RWPE2 (cell line): ENCODE results near the gene SLC41A1.
"Not testable (repeated sequence)": the region's sequence is repeated elsewhere in the genome, so short reads cannot be mapped to it uniquely, and the experiment has no call there.

Experiments
- ATAC-seq: fragments of 200-7000 bp; cut with Tn5 transposase; 3 replicates; pipeline ENCODE4 v1.9.1; 2021; ENCODE audit warnings: low read depth
- DNase-seq: peaks from one replicate; pipeline ENCODE4 v3.0.0-alpha.2; 2020; ENCODE audit warnings: low spot score
- H3K27ac ChIP-seq: fragments of 450-650 bp; 2 replicates; pipeline ENCODE4 v1.5.1; 2017; ENCODE audit warnings: mild to moderate bottlenecking; ENCODE audit not compliant: poor library complexity, severe bottlenecking
- H3K27me3 ChIP-seq: fragments of 250-450 bp; sonication (Bioruptor Pico); 2 replicates; pipeline ENCODE4 v1.5.1; 2021; ENCODE audit warnings: mild to moderate bottlenecking, moderate library complexity; ENCODE audit not compliant: insufficient read depth, poor library complexity, severe bottlenecking
- H3K36me3 ChIP-seq: fragments of 250-450 bp; sonication (Bioruptor Pico); 2 replicates; pipeline ENCODE4 v1.5.1; 2020; ENCODE audit warnings: low read depth, mild to moderate bottlenecking, moderate library complexity
- H3K4me1 ChIP-seq: fragments of 250-450 bp; sonication (Bioruptor Pico); 2 replicates; pipeline ENCODE4 v1.5.1; 2021; ENCODE audit warnings: mild to moderate bottlenecking, moderate library complexity; ENCODE audit not compliant: insufficient read depth, poor library complexity, severe bottlenecking
- H3K4me3 ChIP-seq: fragments of 250-450 bp; sonication (Bioruptor Pico); 2 replicates; pipeline ENCODE4 v1.5.1; 2021; ENCODE audit warnings: mild to moderate bottlenecking, moderate library complexity; ENCODE audit not compliant: severe bottlenecking
- H3K9me3 ChIP-seq: fragments of 250-450 bp; sonication (Bioruptor Pico); 2 replicates; pipeline ENCODE4 v1.5.1; 2021; ENCODE audit warnings: mild to moderate bottlenecking, moderate library complexity; ENCODE audit not compliant: severe bottlenecking
- CTCF ChIP-seq: fragments of 450-650 bp; IDR thresholded peaks from one replicate; pipeline ENCODE4 v1.5.1; 2017; ENCODE audit warnings: mild to moderate bottlenecking, moderate library complexity; ENCODE audit not compliant: poor library complexity, severe bottlenecking

SLC41A1 gene

GRCh38 chr1:205827623-205828022, 14.6 kb upstream of the SLC41A1 start:
- H3K36me3 ChIP-seq: no peaks in the 10 kb centered on the region
- TF ChIP-seq CTCF: no peak
- no peak overlapping the region for H3K27ac ChIP-seq
- no peak overlapping the region for H3K4me3 ChIP-seq
- H3K4me1 ChIP-seq: no peaks in the 10 kb centered on the region
- H3K27me3 ChIP-seq: no peaks in the 10 kb centered on the region
- no peaks in the 10 kb centered on the region for H3K9me3 ChIP-seq
- DNase-seq: no peak
- ATAC-seq: no peak

GRCh38 chr1:205826995-205827394, 14.0 kb upstream of the SLC41A1 start:
- DNase-seq (no peak), ATAC-seq (no peak)
- Histone ChIP-seq H3K27ac (no peak overlapping the region), H3K36me3 (no peaks in the 10 kb centered on the region), H3K27me3 (no peaks in the 10 kb centered on the region), H3K9me3 (no peaks in the 10 kb centered on the region), H3K4me3 (no peak overlapping the region), H3K4me1 (no peaks in the 10 kb centered on the region)
- no peak for TF ChIP-seq CTCF

GRCh38 chr1:205826016-205826806, 13.2 kb upstream of the SLC41A1 start:
- DNase-seq (no peak), ATAC-seq (no peak)
- no peak for TF ChIP-seq CTCF
- no peaks in the 10 kb centered on the region for H3K9me3 ChIP-seq
- H3K27ac ChIP-seq: no peak overlapping the region
- no peaks in the 10 kb centered on the region for H3K27me3 ChIP-seq
- no peaks in the 10 kb centered on the region for H3K4me1 ChIP-seq
- no peaks in the 10 kb centered on the region for H3K36me3 ChIP-seq
- H3K4me3 ChIP-seq: no peak overlapping the region

- Histone ChIP-seq H3K9me3 (no peaks in the 10 kb centered on the region), H3K4me3 (no peak overlapping the region), H3K4me1 (no peaks in the 10 kb centered on the region), H3K27ac (no peak overlapping the region), H3K27me3 (no peaks in the 10 kb centered on the region), H3K36me3 (no peaks in the 10 kb centered on the region)
- no peak for TF ChIP-seq CTCF
- DNase-seq (no peak), ATAC-seq (no peak)
Observed at GRCh38 chr1:205824180-205824579, 11.2 kb upstream of the SLC41A1 start.

- not testable (repeated sequence) for H3K9me3 ChIP-seq, H3K27ac ChIP-seq, H3K27me3 ChIP-seq, H3K4me3 ChIP-seq, H3K36me3 ChIP-seq, H3K4me1 ChIP-seq, DNase-seq, ATAC-seq
Observed at GRCh38 chr1:205823260-205823659, 10.3 kb upstream of the SLC41A1 start.
